SJCRH30 (cell line): Measurements from ENCODE around the gene CHD9NB. TPM values are rescaled to one million over a fixed set of nuclear protein-coding genes. Genes with fewer than 3 reads are reported as not detected.
A peak's percentile ranks its signal among the peaks of the same experiment; 100 is the strongest.
"Not testable (repeated sequence)": the region's sequence is repeated elsewhere in the genome, so short reads cannot be mapped to it uniquely, and the experiment has no call there.

Experiments
- DNase-seq, 2 experiments: peaks; one replicate each; pipeline ENCODE4 v3.0.0-alpha.2; 2015 to 2020
- H3K27ac ChIP-seq: fragments of 250-450 bp; sonication (Bioruptor Pico); 2 replicates; pipeline ENCODE4 v1.5.1; 2020; ENCODE audit warnings: mild to moderate bottlenecking, moderate library complexity
- H3K27me3 ChIP-seq: fragments of 250-450 bp; sonication (Bioruptor Pico); 2 replicates; pipeline ENCODE4 v1.5.1; 2020; ENCODE audit warnings: mild to moderate bottlenecking, moderate library complexity
- H3K36me3 ChIP-seq: fragments of 250-450 bp; sonication (Bioruptor Pico); 2 replicates; pipeline ENCODE4 v1.5.1; 2020; ENCODE audit warnings: mild to moderate bottlenecking, moderate library complexity
- H3K4me1 ChIP-seq: fragments of 250-450 bp; sonication (Bioruptor Pico); 2 replicates; pipeline ENCODE4 v1.5.1; 2020; ENCODE audit warnings: mild to moderate bottlenecking, moderate library complexity
- H3K4me3 ChIP-seq: fragments of 250-450 bp; sonication (Bioruptor Pico); 2 replicates; pipeline ENCODE4 v1.5.1; 2020; ENCODE audit warnings: mild to moderate bottlenecking, moderate library complexity
- H3K9me3 ChIP-seq: fragments of 250-450 bp; sonication (Bioruptor Pico); replicated peaks from 2 replicates; pipeline ENCODE4 v1.5.1; 2020; ENCODE audit warnings: mild to moderate bottlenecking, moderate library complexity
- total RNA-seq: library from RNA; depleted of rRNA; stranded (reverse); fragments of >200 nt; shearing (Covaris generic); gene quantifications from 2 replicates; pipeline ENCODE4 v1.2.3, GENCODE V29; 2014

Gene CHD9NB
- total RNA-seq, 1 experiment from 2014 or later = not detected

DNA sequence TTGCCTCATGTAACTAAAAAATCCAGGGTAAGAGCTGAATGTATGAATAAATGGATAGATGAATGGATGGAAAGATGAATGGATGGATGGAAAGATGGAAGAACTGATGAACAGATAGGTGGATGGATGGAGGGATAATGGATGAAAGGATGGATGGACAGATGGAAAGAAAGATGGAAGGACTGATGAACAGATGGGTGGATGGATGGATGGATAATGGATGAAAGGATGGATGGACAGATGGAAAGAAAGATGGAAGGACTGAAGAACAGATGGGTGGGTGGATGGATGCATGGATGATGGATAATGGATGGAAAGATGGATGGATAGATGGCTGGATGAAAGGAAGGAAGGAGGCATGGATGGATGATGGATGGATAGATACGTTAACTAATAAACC, 11.9 kb downstream of the CHD9NB start:
- no peak overlapping the region for H3K27ac ChIP-seq

DNA sequence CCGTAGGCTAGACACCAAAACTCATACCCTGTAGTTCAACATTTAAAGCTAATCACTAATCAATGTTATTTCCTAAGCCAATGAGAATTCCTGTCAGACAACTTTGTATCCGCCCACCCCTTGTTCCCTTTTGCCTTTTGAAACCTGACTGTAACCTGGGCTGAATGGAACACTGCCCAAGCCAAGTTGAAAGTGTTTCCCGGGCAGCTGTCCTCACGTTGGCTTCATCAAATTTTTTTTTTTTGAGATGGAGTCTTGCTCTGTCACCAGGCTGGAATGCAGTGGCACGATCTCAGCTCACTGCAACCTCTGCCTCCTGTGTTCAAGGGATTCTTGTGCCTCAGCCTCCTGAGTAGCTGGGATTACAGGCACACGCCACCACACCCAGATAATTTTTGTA, 16.0 kb downstream of the CHD9NB start:
- H3K27me3 ChIP-seq, H3K9me3 ChIP-seq, H3K4me1 ChIP-seq, H3K36me3 ChIP-seq, H3K4me3 ChIP-seq, H3K27ac ChIP-seq: not testable (repeated sequence)
- DNase-seq = peak in 1 of 2 experiments; percentile 12

More for the DNA sequence above, 11.9 kb downstream of the CHD9NB start:
- Histone ChIP-seq H3K4me1 (peaks cover 11% of the 10 kb centered on the region), H3K27me3 (no peaks in the 10 kb centered on the region; the same call in 1 of the 2 replicates), H3K9me3 (no peaks in the 10 kb centered on the region), H3K4me3 (no peak overlapping the region), H3K36me3 (no peaks in the 10 kb centered on the region)
- DNase-seq = no peak

DNA sequence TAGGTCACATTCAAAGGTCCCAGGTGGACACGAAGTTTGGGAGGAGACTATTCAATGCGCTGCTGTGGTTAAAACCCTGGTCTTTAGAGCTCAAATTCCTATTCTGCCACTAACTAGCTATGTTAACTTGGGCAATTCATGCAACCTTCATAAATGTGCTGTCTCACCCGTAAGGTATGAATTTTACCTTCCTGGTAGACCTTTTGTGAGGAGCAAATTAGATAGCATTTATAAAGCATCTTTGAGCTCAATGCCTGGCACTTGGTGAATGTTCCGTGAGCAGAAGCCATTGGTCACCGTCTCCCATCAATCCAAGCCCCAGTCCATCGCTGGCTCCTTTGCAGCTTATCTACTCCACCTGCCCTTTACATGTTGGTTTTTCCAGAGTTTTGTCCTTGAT, 16.6 kb downstream of the CHD9NB start:
- Histone ChIP-seq H3K4me1 (peaks cover under 1% of the 10 kb centered on the region), H3K27me3 (no peaks in the 10 kb centered on the region; the same call in 1 of the 2 replicates), H3K36me3 (no peaks in the 10 kb centered on the region), H3K9me3 (no peaks in the 10 kb centered on the region), H3K4me3 (no peak overlapping the region), H3K27ac (no peak overlapping the region)
- no peak for DNase-seq

DNA sequence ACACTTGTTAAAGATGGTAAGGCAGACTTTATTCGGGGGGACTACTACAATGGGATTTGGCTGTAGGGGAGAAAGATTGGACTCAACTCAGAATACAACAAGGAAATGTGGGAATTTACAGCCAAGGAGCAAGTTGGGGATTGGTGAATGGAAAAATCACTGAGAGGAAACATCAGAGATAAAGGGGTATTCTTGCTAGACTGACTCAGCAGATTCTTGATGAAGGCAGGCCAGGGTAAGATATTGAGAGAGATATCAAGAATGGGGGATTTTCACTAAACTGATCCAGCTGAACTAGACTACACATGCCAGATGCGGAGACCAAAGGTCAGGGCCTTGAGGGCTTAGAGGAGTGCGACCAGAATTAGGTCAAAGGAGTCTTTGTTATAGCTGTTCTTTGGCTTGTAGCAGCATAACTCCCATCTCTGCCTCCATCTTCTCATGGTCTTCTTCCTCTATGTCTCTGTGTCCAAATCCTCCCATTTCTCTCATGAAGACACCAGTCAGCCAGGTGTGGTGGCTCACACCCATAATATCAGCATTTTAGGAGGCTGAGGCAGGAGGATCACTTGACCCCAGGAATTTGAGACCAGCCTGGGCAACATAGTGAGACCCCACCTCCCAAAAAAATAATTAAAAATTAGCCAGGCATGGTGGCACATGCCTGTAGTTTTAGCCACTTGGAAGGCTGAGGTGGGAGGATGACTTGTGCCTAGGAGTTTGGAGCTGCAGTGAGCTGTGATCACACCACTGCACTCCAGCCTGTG, 17.3 kb downstream of the CHD9NB start:
- H3K27me3 ChIP-seq = no peaks in the 10 kb centered on the region; the same call in 1 of the 2 replicates
- H3K9me3 ChIP-seq = no peaks in the 10 kb centered on the region
- no peaks in the 10 kb centered on the region for H3K36me3 ChIP-seq
- H3K27ac ChIP-seq = no peak overlapping the region
- H3K4me1 ChIP-seq = no peaks in the 10 kb centered on the region
- no peak overlapping the region for H3K4me3 ChIP-seq
- no peak for DNase-seq

DNA sequence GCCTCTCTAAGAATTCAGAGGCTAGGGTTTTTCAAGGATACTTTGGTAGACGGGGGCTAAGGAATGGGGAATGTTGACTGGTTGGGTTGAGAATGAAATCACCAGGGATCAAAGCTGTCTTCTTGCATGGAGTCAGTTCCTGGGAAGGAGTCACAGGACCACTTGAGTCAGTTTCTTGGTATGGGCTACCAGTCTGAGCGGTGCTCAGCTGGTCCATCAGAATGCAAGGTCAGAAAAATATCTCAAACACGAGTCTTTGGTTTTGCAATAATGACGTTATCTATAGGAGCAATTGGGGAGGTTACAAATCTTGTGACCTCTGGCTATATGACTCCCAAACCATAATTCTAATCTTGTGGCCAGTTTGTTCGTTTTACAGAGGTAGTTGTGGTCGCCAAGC, 18.4 kb downstream of the CHD9NB start:
- Histone ChIP-seq H3K4me1 (no peaks in the 10 kb centered on the region), H3K27me3 (no peaks in the 10 kb centered on the region; the same call in 1 of the 2 replicates), H3K36me3 (no peaks in the 10 kb centered on the region), H3K4me3 (no peak overlapping the region), H3K9me3 (no peaks in the 10 kb centered on the region), H3K27ac (no peak overlapping the region)
- no peak for DNase-seq

DNA sequence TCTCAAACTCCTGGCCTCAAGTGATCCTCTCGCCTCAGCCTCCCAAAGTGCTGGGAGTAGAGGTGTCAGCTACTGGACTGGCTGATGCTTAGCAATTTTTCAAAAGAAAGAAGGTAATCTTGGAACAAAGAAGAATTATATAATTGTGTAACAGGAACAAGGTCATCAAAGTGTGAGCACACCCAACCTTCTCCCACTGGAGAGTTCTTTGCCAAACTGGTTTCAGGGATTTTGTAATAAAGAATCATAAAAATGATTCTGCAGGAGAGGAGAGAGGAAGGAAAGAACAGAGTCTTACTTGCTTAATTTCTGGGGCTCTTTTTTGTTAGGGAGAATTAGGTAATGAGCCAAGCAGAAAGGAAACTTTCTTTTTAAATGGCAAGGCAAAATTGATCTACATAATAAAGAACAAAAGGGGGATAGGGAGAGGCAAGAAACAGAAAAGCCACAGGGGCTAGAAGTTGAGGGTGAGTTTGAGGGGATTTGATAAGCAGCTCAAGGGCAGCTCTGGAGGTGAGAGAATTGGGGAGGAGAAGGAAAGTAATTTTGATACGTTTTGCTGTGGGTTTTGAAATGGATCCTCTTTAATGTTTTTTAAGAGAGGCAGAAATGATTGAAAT, 21.3 kb downstream of the CHD9NB start:
- Histone ChIP-seq H3K27ac (no peak overlapping the region), H3K9me3 (no peaks in the 10 kb centered on the region), H3K36me3 (no peaks in the 10 kb centered on the region), H3K4me1 (no peaks in the 10 kb centered on the region), H3K4me3 (no peak overlapping the region), H3K27me3 (no peaks in the 10 kb centered on the region; the same call in 1 of the 2 replicates)
- no peak for DNase-seq

DNA sequence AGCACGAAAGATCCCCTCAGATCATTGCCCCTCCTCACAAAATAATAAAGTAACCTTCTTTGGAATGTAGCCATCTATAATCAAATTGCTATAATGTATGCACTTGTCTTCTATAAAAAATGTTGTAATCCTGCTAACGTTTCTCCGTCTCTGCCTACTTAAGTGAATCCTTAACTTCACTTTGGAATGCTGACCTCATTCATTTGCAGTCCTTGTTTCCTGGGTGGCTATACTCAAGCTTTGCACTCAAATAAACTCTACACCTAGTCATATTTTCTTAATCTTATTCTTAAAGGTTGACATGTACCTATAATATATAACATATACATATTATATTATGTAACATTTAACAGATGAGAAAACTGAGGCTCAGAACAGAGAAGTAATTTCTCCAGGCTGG, 22.7 kb downstream of the CHD9NB start:
- H3K27me3 ChIP-seq = no peaks in the 10 kb centered on the region; the same call in 1 of the 2 replicates

DNA sequence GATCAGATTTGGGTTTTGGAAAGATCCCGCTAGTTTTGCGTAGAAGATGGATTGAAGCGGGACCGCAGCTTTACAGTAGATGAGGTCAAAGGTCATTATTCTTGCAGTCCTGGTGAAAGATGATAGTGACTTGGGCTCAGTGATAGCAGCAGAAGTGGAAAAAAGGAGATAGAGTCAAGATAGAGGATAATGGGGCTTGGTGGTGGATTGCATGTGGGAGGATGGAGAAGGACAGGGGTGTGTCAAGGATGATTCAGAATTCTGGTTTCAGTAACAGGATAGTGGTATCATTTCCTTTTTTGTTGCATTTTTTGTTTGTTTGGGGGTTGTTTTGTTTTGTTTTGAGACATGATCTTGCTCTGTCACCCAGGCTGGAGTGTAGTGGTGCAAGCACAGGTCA, 28.7 kb downstream of the CHD9NB start:
- Histone ChIP-seq H3K36me3 (no peaks in the 10 kb centered on the region), H3K4me1 (no peaks in the 10 kb centered on the region), H3K4me3 (no peak overlapping the region), H3K27me3 (0 out of 2 replicates have a peak, but pooled peaks cover 2% of the 10 kb centered on the region), H3K9me3 (no peaks in the 10 kb centered on the region), H3K27ac (no peak overlapping the region)
- DNase-seq = no peak

More for the DNA sequence above, 22.7 kb downstream of the CHD9NB start:
- Histone ChIP-seq H3K27ac (no peak overlapping the region), H3K9me3 (no peaks in the 10 kb centered on the region), H3K36me3 (no peaks in the 10 kb centered on the region), H3K4me3 (no peak overlapping the region), H3K4me1 (no peaks in the 10 kb centered on the region)
- DNase-seq = no peak

DNA sequence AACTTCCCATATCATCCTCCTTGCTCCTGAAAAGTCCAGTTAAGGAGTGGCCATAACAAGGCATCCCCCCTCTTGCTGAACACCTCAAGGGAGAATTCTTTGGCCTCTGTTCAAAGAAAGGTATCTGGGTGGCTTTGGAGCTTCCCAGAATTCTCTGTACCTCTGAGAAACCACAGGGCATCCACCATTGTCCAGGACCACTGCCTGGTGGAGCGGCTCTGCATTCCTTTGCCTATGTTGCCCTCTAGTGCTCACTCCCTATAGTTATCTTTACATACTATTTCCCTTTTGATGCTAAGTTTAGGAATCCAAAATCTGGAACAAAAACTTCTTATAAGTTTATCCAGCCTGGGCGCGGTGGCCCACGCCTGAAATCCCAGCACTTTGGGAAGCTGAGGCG, 30.3 kb downstream of the CHD9NB start:
- no peak overlapping the region for H3K4me3 ChIP-seq
- H3K4me1 ChIP-seq = no peaks in the 10 kb centered on the region
- no peaks in the 10 kb centered on the region for H3K9me3 ChIP-seq
- 0 out of 2 replicates have a peak, but pooled peaks cover 2% of the 10 kb centered on the region for H3K27me3 ChIP-seq
- H3K27ac ChIP-seq = no peak overlapping the region
- H3K36me3 ChIP-seq = no peaks in the 10 kb centered on the region
- peak; percentile 60 to 78 for DNase-seq

DNA sequence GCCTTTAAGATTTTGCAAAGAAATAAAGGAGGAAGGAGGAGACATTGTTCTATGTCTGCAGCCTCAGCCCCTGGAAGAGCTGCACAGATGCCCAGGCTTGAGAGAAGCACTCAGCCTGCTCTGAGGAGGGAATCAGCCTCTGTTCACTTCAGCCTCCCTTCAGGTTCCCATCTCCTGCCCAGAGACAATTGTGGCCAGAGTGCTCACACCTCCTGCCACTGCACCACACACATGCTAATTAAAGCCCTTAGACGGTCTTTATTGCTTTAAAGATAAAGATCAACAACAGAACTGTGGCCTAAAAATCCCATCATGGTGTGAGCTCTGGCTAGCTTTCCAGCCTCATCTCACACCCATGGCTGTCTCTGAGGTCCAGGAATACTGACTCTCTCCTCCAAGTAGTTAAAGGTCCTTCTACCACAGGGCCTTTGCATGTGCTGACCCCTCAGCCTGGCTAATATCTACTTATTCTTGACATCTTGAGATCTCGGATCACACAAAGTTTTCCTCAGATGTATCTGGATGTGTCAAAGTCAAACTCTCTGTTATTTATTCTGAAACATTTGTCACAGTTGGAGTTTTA, 33.8 kb downstream of the CHD9NB start:
- H3K27ac ChIP-seq = no peak overlapping the region
- H3K9me3 ChIP-seq = no peaks in the 10 kb centered on the region
- H3K4me1 ChIP-seq = no peaks in the 10 kb centered on the region
- no peak for DNase-seq
- no peaks in the 10 kb centered on the region for H3K36me3 ChIP-seq
- H3K4me3 ChIP-seq = no peak overlapping the region
- 0 out of 2 replicates have a peak, but pooled peaks cover 2% of the 10 kb centered on the region for H3K27me3 ChIP-seq

DNA sequence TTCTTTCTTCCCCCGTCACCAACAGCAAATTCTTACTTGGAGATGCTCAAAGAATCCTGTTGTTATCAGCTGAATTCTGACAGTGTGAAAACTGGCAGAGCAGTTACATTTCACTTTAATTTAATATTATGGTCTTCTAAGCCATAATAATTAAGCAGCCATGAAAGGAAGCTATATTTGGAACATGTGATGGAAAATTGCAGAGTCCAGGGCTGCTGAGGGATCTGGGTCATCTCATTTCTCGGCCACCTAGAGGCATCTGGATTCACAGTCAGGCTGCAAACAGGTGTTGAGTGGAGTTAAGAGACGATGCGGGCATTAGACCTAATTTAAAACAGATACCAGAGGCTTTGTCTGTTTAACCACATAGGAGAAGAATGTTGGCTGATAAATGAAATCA, 38.4 kb downstream of the CHD9NB start:
- no peak for DNase-seq
- Histone ChIP-seq H3K27me3 (no peaks in the 10 kb centered on the region), H3K4me3 (no peak overlapping the region), H3K36me3 (no peaks in the 10 kb centered on the region), H3K9me3 (no peaks in the 10 kb centered on the region), H3K27ac (no peak overlapping the region), H3K4me1 (no peaks in the 10 kb centered on the region)

DNA sequence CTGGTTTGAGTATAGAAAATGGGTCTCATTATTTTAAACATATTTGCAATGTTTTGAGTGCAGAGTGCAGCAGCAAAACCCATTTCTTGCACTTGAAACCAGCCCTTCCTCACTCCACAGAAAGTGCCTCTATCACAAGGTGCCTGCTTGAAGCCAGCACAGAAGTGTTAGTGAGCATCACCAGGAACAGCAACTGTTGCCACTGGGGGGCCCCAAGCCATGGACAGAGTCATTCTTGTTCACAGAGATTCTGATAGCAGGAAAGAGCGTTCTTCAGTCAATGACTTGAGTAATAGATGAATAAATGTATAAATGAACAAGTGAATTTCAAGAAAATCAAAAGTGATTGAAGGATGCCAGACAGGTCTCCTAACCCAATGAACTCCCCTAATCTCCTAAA, 45.6 kb downstream of the CHD9NB start:
- H3K27me3 ChIP-seq = no peaks in the 10 kb centered on the region
- no peak overlapping the region for H3K4me3 ChIP-seq
- H3K27ac ChIP-seq = no peak overlapping the region
- no peaks in the 10 kb centered on the region for H3K36me3 ChIP-seq
- no peaks in the 10 kb centered on the region for H3K9me3 ChIP-seq
- H3K4me1 ChIP-seq = no peaks in the 10 kb centered on the region
- DNase-seq = no peak

DNA sequence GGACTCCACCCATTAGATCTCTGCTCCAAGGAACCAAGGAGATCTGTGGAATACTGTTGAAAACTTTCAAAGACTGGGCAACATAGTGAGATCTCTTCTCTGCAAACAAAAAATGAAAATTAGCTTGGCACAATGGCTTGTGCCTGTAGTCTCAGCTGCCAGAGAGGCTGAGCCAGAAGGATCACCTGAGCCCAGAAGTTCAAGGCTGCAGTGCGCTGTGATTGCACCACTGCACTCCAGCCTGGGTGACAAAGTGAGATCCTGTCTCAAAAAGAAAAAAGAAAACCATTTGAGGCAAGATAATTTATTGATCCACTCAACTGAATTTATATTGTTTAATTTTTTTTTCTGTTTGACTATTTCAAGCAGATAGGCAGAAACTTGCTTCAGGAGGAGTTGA, 54.8 kb downstream of the CHD9NB start:
- H3K4me1 ChIP-seq = no peaks in the 10 kb centered on the region
- no peak overlapping the region for H3K27ac ChIP-seq
- H3K27me3 ChIP-seq = no peaks in the 10 kb centered on the region
- H3K4me3 ChIP-seq = no peak overlapping the region
- DNase-seq = no peak
- no peaks in the 10 kb centered on the region for H3K36me3 ChIP-seq
- no peaks in the 10 kb centered on the region for H3K9me3 ChIP-seq

DNA sequence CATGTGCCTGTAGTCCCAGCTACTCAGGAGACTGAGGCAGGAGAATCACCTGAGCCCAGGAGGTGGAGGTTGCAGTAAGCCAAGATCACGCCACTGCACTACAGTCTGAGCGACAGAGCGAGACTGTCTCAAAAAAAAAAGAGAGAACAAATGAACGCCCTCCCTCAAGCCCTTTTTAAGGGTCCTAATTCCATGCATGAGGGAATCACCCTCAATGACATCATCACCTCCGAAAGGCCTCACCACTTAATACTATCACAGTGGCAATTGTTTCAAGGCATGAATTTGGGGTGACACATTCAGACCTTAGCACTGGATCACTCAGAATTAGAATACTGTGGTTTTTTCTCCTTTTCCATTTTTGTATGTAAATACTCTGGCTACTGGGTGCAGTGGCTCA, 57.8 kb downstream of the CHD9NB start:
- H3K27ac ChIP-seq = no peak overlapping the region
- no peak overlapping the region for H3K4me3 ChIP-seq
- H3K27me3 ChIP-seq = no peaks in the 10 kb centered on the region
- no peak for DNase-seq
- no peaks in the 10 kb centered on the region for H3K4me1 ChIP-seq
- no peaks in the 10 kb centered on the region for H3K36me3 ChIP-seq
- no peaks in the 10 kb centered on the region for H3K9me3 ChIP-seq

DNA sequence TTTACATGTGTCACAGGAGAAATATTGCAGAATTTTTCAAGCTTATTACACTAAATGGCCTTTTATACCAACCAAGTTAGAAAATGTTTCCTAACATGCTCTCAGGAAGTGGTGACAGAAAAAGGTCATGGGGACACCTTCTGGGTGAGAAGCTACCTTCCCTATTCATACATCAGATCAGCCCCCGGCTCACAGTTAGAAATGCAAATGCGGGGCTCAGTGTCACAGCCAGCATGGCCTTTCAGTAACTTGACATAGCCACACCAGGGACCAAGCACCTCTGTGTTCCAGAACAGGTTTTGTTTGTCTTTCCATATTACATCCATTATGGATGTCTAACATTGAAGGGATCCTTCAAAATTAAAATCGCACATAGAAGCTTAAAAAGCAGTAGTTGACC, 59.5 kb downstream of the CHD9NB start:
- H3K36me3 ChIP-seq = no peaks in the 10 kb centered on the region
- H3K27me3 ChIP-seq = no peaks in the 10 kb centered on the region
- DNase-seq = no peak
- no peak overlapping the region for H3K4me3 ChIP-seq
- H3K9me3 ChIP-seq = no peaks in the 10 kb centered on the region
- no peak overlapping the region for H3K27ac ChIP-seq
- H3K4me1 ChIP-seq = no peaks in the 10 kb centered on the region
